IPS DF 6.9 (cell line): ENCODE measurements around the gene TP53I11.

Experiments
- DNase-seq: peaks from one replicate; pipeline ENCODE4 v3.0.0-alpha.2; 2013; ENCODE audit warnings: low read depth, low spot score
- H3K27ac ChIP-seq: one replicate; pipeline ENCODE4 v1.5.1; 2013; ENCODE audit warnings: low read length, control low read depth
- H3K27me3 ChIP-seq: 2 replicates; pipeline ENCODE4 v1.6.1; 2013; ENCODE audit warnings: mild to moderate bottlenecking, low read length; ENCODE audit not compliant: control insufficient read depth, insufficient read depth
- H3K36me3 ChIP-seq: 2 replicates; pipeline ENCODE4 v1.6.1; 2013; ENCODE audit warnings: low read length; ENCODE audit not compliant: control insufficient read depth, insufficient read depth
- H3K4me1 ChIP-seq: 2 replicates; pipeline ENCODE4 v1.6.1; 2013; ENCODE audit warnings: low read length; ENCODE audit not compliant: control insufficient read depth, insufficient read depth
- H3K4me3 ChIP-seq: 2 replicates; pipeline ENCODE4 v1.5.1; 2013; ENCODE audit warnings: mild to moderate bottlenecking, low read length
- H3K9me3 ChIP-seq: 2 replicates; pipeline ENCODE4 v1.6.1; 2013; ENCODE audit warnings: low read length, inconsistent platforms; ENCODE audit not compliant: control insufficient read depth, insufficient read depth
- WGBS: extraction: QIAGEN DNeasy Blood & Tissue Kit; methylation state at CpG from one replicate; pipeline ENCODE4 v1.1.7; 2013; ENCODE audit warnings: mixed read lengths, missing lambda C conversion rate; ENCODE audit not compliant: insufficient read length, insufficient coverage; 5-methylcytosine and 5-hydroxymethylcytosine counted together

The TP53I11 gene

DNA sequence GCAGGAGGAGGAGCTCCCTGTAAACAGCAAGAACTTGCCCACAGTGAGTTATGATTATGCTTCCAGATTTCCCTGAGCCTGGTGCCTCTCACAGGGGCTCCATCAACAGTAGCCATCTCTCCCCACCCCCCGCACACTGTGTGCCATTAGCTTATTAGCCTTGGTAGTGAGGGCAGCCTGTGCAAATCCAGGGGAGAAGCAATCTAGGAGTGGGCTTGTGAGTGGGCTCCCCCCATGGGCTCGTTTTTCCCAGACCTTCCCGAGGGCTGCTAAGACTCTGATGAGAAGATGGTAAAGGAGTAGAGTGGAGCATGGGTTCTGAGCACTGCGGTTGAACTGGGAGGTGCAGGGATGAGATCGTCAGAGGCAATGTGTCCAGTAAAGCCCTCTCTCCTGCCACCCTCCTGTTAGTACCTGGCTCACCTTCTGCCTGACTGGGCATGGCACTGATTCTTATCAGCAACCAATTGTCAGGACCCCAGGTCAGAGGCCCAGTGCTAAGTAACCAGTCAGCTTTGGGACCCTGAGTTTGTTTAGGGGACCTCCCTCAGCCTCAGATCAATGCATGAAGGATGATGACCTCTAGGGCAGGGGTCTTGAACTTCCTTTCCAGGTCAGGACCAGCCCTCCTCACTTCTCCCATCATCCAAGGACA, 38.4 kb upstream of the TP53I11 start:
- DNase-seq = no peak
- no CpG with 5 or more reads among the region's 5 CpGs for WGBS
- no peak overlapping the region for H3K27ac ChIP-seq

GRCh38 chr11:44988111-44988510, 37.4 kb upstream of the TP53I11 start:
- WGBS = no CpG with 5 or more reads among the region's 2 CpGs
- no peak overlapping the region for H3K27ac ChIP-seq

More for the DNA sequence above, 38.4 kb upstream of the TP53I11 start:
- no peaks in the 10 kb centered on the region for H3K9me3 ChIP-seq
- no peaks in the 10 kb centered on the region for H3K27me3 ChIP-seq
- no peaks in the 10 kb centered on the region; the same call in 1 of the 2 replicates for H3K4me1 ChIP-seq
- H3K36me3 ChIP-seq = no peaks in the 10 kb centered on the region
- no peak overlapping the region for H3K4me3 ChIP-seq

GRCh38 chr11:44987506-44987905, 36.8 kb upstream of the TP53I11 start:
- Histone ChIP-seq H3K27me3 (no peaks in the 10 kb centered on the region), H3K4me3 (no peak overlapping the region; the same call in 1 of the 2 replicates), H3K4me1 (no peaks in the 10 kb centered on the region; the same call in 1 of the 2 replicates), H3K27ac (no peak overlapping the region), H3K9me3 (no peaks in the 10 kb centered on the region), H3K36me3 (no peaks in the 10 kb centered on the region)
- DNase-seq = no peak
- WGBS = no CpG with 5 or more reads among the region's 10 CpGs

More at GRCh38 chr11:44988111-44988510, 37.4 kb upstream of the TP53I11 start:
- Histone ChIP-seq H3K9me3 (no peaks in the 10 kb centered on the region), H3K36me3 (no peaks in the 10 kb centered on the region), H3K27me3 (no peaks in the 10 kb centered on the region), H3K4me1 (no peaks in the 10 kb centered on the region; the same call in 1 of the 2 replicates), H3K4me3 (no peak overlapping the region)
- no peak for DNase-seq

DNA sequence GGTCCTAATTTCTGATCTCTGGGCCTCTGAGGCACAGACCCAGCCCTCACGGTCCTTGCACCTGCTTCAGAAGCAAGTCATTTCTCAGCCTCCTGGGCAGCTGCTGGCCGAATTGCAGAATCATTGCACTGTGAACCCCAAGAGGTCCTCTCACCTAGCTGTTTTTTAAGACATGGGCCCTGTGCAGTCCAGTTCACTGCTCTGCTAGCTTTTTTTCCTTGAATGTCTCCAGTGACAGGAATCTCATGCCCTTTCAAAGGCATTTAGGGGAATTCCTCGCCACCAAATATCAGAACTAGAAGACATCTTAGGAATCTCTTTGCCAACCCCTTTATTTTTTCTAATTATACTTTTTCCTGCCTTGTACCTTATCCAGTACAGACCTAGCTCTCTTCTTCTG, 35.6 kb upstream of the TP53I11 start:
- Histone ChIP-seq H3K36me3 (no peaks in the 10 kb centered on the region), H3K4me3 (no peak overlapping the region), H3K27ac (no peak overlapping the region), H3K27me3 (no peaks in the 10 kb centered on the region), H3K4me1 (no peaks in the 10 kb centered on the region; the same call in 1 of the 2 replicates), H3K9me3 (no peaks in the 10 kb centered on the region)
- no CpG with 5 or more reads among the region's 3 CpGs for WGBS
- no peak for DNase-seq

DNA sequence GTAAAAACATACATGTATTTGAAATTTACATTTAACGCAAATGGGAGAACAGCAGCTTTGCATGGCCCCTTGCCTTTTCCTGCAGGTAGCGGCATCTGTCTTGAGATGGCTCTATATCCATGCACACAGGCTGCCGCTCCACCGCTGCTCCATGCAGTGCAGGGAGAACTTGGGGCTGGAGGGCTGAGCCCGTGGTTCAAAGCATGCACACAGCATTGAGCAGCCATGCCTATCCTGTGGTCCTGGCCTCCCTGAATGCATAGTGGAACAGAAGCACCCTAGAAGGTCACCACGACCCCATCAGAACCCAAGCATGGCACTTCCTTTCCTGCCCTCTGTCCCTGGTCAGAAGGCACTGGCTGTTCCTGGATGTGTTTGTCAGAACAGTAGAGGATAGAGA, 35.0 kb upstream of the TP53I11 start:
- no peak for DNase-seq
- WGBS = no CpG with 5 or more reads among the region's 6 CpGs
- Histone ChIP-seq H3K4me3 (no peak overlapping the region), H3K4me1 (no peaks in the 10 kb centered on the region; the same call in 1 of the 2 replicates), H3K36me3 (no peaks in the 10 kb centered on the region), H3K27me3 (no peaks in the 10 kb centered on the region), H3K27ac (no peak overlapping the region), H3K9me3 (no peaks in the 10 kb centered on the region)

GRCh38 chr11:44983786-44984185, 33.1 kb upstream of the TP53I11 start:
- no peak for DNase-seq
- Histone ChIP-seq H3K27ac (no peak overlapping the region), H3K4me3 (no peak overlapping the region), H3K9me3 (no peaks in the 10 kb centered on the region), H3K27me3 (no peaks in the 10 kb centered on the region), H3K4me1 (peaks cover 2% of the 10 kb centered on the region; the same call in 1 of the 2 replicates), H3K36me3 (no peaks in the 10 kb centered on the region)
- WGBS = no CpG with 5 or more reads among the region's 7 CpGs

DNA sequence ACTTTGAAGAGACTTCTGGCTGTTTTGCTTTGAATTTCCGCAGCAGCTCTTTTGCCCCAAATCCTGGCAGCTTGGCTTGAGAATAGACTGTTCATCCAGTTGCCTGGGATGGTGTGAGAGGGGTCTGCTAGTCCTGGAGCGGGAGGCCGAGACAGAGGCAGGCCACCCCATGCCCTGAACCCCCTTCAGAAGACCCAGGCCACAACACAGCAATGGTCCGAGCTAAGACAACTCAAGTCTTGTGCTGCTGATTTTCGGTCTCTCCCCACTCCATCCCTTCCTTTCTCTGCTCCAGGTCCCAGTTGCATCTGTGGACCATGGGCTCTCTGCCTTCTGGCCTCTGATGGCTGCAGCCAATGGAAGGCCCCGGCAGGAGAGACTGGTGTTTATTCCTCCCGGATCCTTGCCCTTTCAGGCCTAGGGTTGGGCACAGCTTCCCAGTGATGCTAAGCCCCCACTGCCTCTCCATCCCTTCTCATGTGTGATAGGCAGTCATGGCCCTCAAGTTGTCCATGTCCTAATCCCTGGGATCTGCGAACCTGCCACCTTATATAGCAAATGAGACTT, 31.9 kb upstream of the TP53I11 start:
- H3K4me1 ChIP-seq = peaks cover 2% of the 10 kb centered on the region
- H3K36me3 ChIP-seq = no peaks in the 10 kb centered on the region
- H3K4me3 ChIP-seq = no peak overlapping the region
- no peak for DNase-seq
- no CpG with 5 or more reads among the region's 8 CpGs for WGBS
- H3K27me3 ChIP-seq = no peaks in the 10 kb centered on the region
- H3K27ac ChIP-seq = no peak overlapping the region
- H3K9me3 ChIP-seq = no peaks in the 10 kb centered on the region

DNA sequence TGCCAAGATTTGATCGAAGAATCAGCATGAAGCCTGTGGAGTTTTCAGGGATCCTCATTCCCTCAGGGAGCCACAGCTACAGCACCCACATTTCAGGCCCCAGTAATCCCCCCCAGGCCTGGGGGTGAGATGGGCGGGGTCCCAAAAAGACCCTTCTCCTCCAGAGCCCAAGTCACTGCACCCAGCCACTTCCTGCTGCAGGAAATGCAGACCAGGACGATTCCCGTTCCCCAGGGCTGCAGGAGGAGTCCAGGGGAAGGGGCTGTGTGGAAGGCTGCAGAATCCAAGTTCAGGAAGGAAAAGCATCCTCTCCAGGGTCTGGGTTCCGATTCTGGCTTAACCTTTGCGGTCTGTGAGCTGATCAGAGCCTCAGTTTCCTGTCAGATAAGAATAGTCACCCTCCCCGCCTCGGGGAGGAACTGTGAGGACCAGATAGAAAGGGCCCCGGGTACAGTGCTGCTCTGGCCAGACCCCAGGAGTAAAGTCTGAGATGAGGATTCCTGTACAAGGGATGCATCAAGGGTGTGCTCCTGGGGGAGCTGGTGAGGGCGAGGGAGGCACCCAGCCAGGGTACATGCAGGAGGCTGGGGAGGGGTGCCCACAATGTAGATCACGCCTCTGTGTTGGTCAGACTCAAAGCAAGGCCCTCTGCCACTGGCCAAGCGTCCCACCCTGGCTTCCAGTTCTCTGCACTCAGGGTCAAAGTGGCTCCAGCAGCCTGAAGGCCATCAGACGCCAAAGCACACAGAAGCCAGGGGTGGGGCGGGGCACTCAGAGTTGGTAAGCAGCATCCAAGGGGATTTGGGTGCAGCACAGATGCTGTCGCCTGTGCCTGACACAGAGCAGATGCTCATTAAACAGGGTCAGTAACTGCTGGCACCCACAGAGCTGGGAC, 30.1 kb upstream of the TP53I11 start:
- WGBS = no CpG with 5 or more reads among the region's 15 CpGs
- no peak overlapping the region for H3K27ac ChIP-seq
- no peak for DNase-seq
- no peak overlapping the region for H3K4me3 ChIP-seq
- H3K4me1 ChIP-seq = peaks cover 2% of the 10 kb centered on the region
- H3K9me3 ChIP-seq = no peaks in the 10 kb centered on the region
- H3K27me3 ChIP-seq = no peaks in the 10 kb centered on the region
- H3K36me3 ChIP-seq = no peaks in the 10 kb centered on the region

DNA sequence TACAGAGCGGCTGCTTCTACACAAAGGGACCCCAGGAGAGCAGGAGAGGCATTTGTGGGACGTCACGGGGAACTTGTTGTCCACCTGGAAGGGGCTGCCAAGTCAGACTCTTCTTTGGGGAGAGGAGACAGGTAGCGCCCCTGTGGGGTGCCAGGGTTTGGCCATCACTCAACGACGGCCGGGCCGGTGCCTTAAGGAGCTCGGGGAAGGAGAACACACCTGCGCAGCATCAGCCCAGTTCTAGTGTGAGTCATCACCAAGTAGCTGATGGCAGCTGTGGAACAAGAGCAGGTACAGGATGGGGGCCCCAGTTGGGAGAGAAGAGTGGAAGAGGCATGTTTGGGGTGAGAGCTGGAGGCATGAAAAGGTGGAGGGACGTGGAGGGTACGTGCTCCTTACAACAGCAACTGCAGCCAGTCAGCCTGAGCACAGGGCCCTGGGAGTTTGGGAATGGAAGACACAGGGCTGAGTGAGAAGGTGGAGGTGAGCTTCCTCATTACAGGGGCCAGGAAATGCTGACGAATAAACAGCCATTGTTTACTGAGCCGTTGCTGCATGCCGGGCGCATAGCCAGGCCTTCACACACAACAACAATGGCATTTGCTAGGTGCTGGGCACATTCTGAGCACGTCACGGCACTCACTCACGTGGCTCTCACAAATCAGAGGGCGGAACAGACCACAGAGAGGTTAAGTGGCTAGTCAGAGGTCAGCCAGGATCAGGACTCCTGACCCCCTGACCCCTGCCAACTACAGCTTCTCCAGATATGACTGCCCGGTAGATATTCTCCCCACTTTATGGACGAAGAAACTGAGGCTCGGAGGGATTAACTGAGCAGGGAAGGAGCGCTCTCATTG, 29.1 kb upstream of the TP53I11 start:
- Histone ChIP-seq H3K4me3 (no peak overlapping the region), H3K27ac (no peak overlapping the region), H3K27me3 (no peaks in the 10 kb centered on the region), H3K9me3 (no peaks in the 10 kb centered on the region), H3K4me1 (peaks cover 2% of the 10 kb centered on the region), H3K36me3 (no peaks in the 10 kb centered on the region)
- WGBS = no CpG with 5 or more reads among the region's 24 CpGs
- no peak for DNase-seq

- Histone ChIP-seq H3K27ac (no peak overlapping the region), H3K27me3 (no peaks in the 10 kb centered on the region), H3K4me1 (peaks cover 3% of the 10 kb centered on the region), H3K4me3 (no peak overlapping the region), H3K9me3 (no peaks in the 10 kb centered on the region), H3K36me3 (no peaks in the 10 kb centered on the region)
- WGBS = no CpG with 5 or more reads among the region's 1 CpG
- DNase-seq = no peak
Observed at GRCh38 chr11:44978961-44979331, 28.3 kb upstream of the TP53I11 start.
